Caco-2 (cell line): ENCODE data around the gene PATJ. TPM values are rescaled to one million over a fixed set of nuclear protein-coding genes. Genes with fewer than 3 reads are reported as not detected.
"Not testable (repeated sequence)": the region's sequence is repeated elsewhere in the genome, so short reads cannot be mapped to it uniquely, and the experiment has no call there.

Experiments
- BruUV-seq: library from RNA; stranded (reverse); fragments of 400-500 nt; replicated peaks from 2 replicates; lab custom pipeline; 2021; lab: Mats Ljungman, UMichigan
- CTCF ChIA-PET: fragments of 300-600 bp; sonication (Branson Sonifier 250); formaldehyde crosslinking; loops from one replicate; lab custom pipeline; 2022; ENCODE audit warnings: antibody characterized with exemption; lab: Charles Lee
- POLR2A ChIA-PET: fragments of 300-600 bp; sonication (Branson Sonifier 250); formaldehyde crosslinking; loops from one replicate; lab custom pipeline; 2022; ENCODE audit warnings: antibody characterized with exemption; lab: Charles Lee
- DNase-seq, 2 experiments: peaks; one replicate each; pipeline versions ENCODE4 v3.0.0 to v3.0.0-alpha.2; 2020 to 2022
- H3K27me3 ChIP-seq: replicated peaks from 2 replicates; pipeline ENCODE4 v1.6.0; 2011; ENCODE audit warnings: low read length; ENCODE audit not compliant: control insufficient read depth, insufficient read depth
- H3K36me3 ChIP-seq: 2 replicates; pipeline ENCODE4 v1.5.1; 2011; ENCODE audit warnings: low read length; ENCODE audit not compliant: control insufficient read depth, insufficient read depth
- H3K4me1 ChIP-seq: fragments of 250-450 bp; sonication (Bioruptor Pico); 2 replicates; pipeline ENCODE4 v1.5.1; 2020; ENCODE audit warnings: mild to moderate bottlenecking
- H3K4me3 ChIP-seq: 2 replicates; pipeline ENCODE4 v1.5.1; 2011; ENCODE audit warnings: low read depth, mild to moderate bottlenecking, control low read depth, low read length
- H3K9me3 ChIP-seq: fragments of 250-450 bp; sonication (Bioruptor Pico); 2 replicates; pipeline ENCODE4 v1.5.1; 2020; ENCODE audit warnings: mild to moderate bottlenecking, moderate library complexity
- H3K27ac Mint-ChIP-seq: one replicate; pipeline ENCODE4 v1.8.0; 2022; ENCODE audit warnings: mixed read lengths; ENCODE audit not compliant: unreplicated experiment
- H3K27me3 Mint-ChIP-seq: one replicate; pipeline ENCODE4 v1.8.0; 2022; ENCODE audit warnings: mixed read lengths; ENCODE audit not compliant: insufficient read depth, unreplicated experiment
- H3K36me3 Mint-ChIP-seq: one replicate; pipeline ENCODE4 v1.8.0; 2022; ENCODE audit warnings: mild to moderate bottlenecking, mixed read lengths; ENCODE audit not compliant: insufficient read depth, unreplicated experiment
- H3K4me1 Mint-ChIP-seq: one replicate; pipeline ENCODE4 v1.8.0; 2022; ENCODE audit warnings: low read depth, mixed read lengths; ENCODE audit not compliant: unreplicated experiment
- H3K4me3 Mint-ChIP-seq: one replicate; pipeline ENCODE4 v1.8.0; 2022; ENCODE audit warnings: mild to moderate bottlenecking, moderate library complexity, mixed read lengths; ENCODE audit not compliant: unreplicated experiment
- H3K9me3 Mint-ChIP-seq: one replicate; pipeline ENCODE4 v1.8.0; 2022; ENCODE audit warnings: mixed read lengths; ENCODE audit not compliant: unreplicated experiment
- intact Hi-C: fragments of 100-400 bp; cut with micrococcal nuclease; formaldehyde crosslinking; loops from one replicate; pipeline ENCODE4 v1.10.0; 2022; ENCODE audit not compliant: unreplicated experiment
- total RNA-seq: library from RNA; stranded (reverse); gene quantifications from 2 replicates; pipeline ENCODE4 v1.2.3, GENCODE V29; 2022
- TF ChIP-seq, protein P1 (sequence below), 2 experiments: fragments of 200-600 bp in 1 of 2; IDR thresholded peaks; 1 replicate in 1 of 2; 2 replicates in 1 of 2; pipeline versions ENCODE4 v1.5.1 to v1.8.0; 2011 to 2022; ENCODE audit warnings: antibody characterized with exemption in 1 of 2, control low read depth in 1 of 2, inconsistent platforms in 1 of 2, low read depth in 1 of 2, low read length in 1 of 2, mild to moderate bottlenecking in 1 of 2, moderate library complexity in 1 of 2; ENCODE audit not compliant: insufficient read depth in 1 of 2, severe bottlenecking in 1 of 2, unreplicated experiment in 1 of 2

The PATJ gene
- total RNA-seq, 1 experiment from 2014 or later, result 31.6 TPM

DNA sequence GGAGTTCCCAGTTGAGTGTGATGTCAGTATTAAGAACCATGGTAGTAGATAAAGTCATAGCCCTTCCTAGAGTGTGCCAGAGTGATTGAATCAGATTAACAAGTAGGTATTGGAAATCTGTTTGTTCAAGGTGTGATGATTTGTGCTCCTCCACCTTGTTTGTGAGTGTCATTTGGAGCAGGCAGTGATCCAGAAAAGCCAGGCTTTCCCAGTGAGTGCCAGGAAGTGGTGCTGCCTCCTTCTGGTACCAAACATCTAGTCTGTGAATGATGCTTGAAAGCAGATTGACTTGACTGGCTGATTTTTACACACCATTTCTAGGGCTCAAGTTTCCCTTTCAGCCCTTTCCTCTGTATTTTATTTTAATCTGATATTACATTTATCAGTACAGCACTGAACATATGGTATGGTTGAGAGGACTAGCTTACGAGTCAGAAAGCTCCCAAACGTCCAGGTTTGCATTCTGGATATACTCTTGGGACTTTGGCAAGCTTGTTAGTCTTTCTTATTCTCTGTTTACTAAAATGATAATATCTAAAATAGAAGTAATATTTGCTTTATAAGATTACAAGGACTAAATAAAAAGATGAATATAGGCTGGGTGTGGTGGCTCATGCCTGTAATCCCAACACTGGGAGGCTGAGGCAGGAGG is 100.7 kb downstream of the PATJ start:
- no TSS peak for BruUV-seq
- peaks cover 20% of the 10 kb centered on the region for H3K36me3 Mint-ChIP-seq
- H3K9me3 Mint-ChIP-seq, result no peaks in the 10 kb centered on the region
- ChIA-PET CTCF (interaction anchor here (0.7 kb wide), 1 partner anchor 391 kb away, joined by 3 read pairs; no protein-coding TSS in a partner anchor), POLR2A (no interaction called here)
- Histone ChIP-seq H3K27me3 (no peaks in the 10 kb centered on the region), H3K36me3 (no peaks in the 10 kb centered on the region), H3K9me3 (no peaks in the 10 kb centered on the region), H3K4me1 (no peaks in the 10 kb centered on the region), H3K4me3 (no peak overlapping the region)
- peaks cover 13% of the 10 kb centered on the region for H3K4me1 Mint-ChIP-seq
- intact Hi-C loops, result no loop called here
- no peak overlapping the region for H3K27ac Mint-ChIP-seq
- H3K27me3 Mint-ChIP-seq, result no peaks in the 10 kb centered on the region
- no peak overlapping the region for H3K4me3 Mint-ChIP-seq
- TF ChIP-seq, protein P1, sequence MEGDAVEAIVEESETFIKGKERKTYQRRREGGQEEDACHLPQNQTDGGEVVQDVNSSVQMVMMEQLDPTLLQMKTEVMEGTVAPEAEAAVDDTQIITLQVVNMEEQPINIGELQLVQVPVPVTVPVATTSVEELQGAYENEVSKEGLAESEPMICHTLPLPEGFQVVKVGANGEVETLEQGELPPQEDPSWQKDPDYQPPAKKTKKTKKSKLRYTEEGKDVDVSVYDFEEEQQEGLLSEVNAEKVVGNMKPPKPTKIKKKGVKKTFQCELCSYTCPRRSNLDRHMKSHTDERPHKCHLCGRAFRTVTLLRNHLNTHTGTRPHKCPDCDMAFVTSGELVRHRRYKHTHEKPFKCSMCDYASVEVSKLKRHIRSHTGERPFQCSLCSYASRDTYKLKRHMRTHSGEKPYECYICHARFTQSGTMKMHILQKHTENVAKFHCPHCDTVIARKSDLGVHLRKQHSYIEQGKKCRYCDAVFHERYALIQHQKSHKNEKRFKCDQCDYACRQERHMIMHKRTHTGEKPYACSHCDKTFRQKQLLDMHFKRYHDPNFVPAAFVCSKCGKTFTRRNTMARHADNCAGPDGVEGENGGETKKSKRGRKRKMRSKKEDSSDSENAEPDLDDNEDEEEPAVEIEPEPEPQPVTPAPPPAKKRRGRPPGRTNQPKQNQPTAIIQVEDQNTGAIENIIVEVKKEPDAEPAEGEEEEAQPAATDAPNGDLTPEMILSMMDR (IDR thresholded peaks at IDR 0.05; ENCODE audit: insufficient read depth in 1 of 2, low read depth in 1 of 2, low read length in 1 of 2, severe bottlenecking in 1 of 2, unreplicated experiment in 1 of 2), result no peak
- DNase-seq, result peak in 1 of 2 experiments; percentile 8

DNA sequence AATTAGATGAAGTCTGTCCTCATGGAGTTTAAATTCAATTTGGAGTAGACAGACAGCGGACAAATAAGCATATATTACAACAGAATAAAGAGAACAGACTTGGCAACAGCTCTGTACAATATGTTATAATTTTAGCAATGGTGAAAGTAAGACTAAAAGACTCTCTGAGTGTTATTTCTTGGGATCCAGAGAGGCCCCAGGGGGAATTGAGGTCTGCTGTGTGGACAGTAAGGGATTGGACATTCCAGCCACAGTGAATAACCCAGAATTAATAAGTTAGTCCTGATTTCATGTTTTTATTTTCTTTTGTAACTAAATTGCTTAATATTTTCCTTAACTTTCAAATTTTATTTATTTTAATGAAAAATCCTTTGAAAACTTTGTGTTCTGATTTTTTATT is 101.7 kb downstream of the PATJ start:
- no peaks in the 10 kb centered on the region for H3K9me3 Mint-ChIP-seq
- no peaks in the 10 kb centered on the region for H3K9me3 ChIP-seq
- CTCF ChIA-PET, result no interaction called here
- POLR2A ChIA-PET, result no interaction called here
- DNase-seq, result no peak
- TF ChIP-seq, protein P1 (IDR thresholded peaks at IDR 0.05; ENCODE audit: insufficient read depth in 1 of 2, low read depth in 1 of 2, low read length in 1 of 2, severe bottlenecking in 1 of 2, unreplicated experiment in 1 of 2), result no peak
- intact Hi-C loops, result no loop called here
- no peaks in the 10 kb centered on the region for H3K27me3 ChIP-seq
- peaks cover 24% of the 10 kb centered on the region for H3K36me3 Mint-ChIP-seq
- H3K27me3 Mint-ChIP-seq, result no peaks in the 10 kb centered on the region
- H3K4me1 ChIP-seq, result no peaks in the 10 kb centered on the region
- peaks cover 13% of the 10 kb centered on the region for H3K4me1 Mint-ChIP-seq
- BruUV-seq, result no TSS peak
- H3K36me3 ChIP-seq, result no peaks in the 10 kb centered on the region
- H3K4me3 Mint-ChIP-seq, result no peak overlapping the region
- H3K27ac Mint-ChIP-seq, result no peak overlapping the region
- H3K4me3 ChIP-seq, result no peak overlapping the region

DNA sequence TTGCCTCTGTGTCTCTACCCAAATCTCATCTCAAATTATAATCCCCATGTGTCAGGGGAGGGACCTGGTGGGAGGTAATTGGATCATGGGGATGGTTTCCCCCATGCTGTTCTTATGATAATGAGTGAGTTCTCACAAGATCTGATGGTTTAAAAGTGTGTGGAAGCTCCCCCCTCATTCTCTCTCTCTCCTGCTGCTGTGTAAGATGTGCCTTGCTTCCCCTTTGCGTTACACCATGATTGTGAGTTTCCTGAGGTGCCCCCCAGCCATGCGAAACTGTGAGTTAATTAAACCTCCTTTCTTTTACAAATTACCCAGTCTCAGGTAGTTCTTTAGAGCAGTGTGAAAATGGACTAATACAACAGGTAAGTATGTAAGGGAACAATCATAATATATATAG is 102.4 kb downstream of the PATJ start:
- intact Hi-C loops, H3K36me3 ChIP-seq: not testable (repeated sequence)

More for the DNA sequence above, 102.4 kb downstream of the PATJ start:
- Mint-ChIP-seq H3K36me3 (peaks cover 21% of the 10 kb centered on the region), H3K4me1 (peaks cover 13% of the 10 kb centered on the region)
- H3K9me3 Mint-ChIP-seq, POLR2A ChIA-PET, H3K4me1 ChIP-seq, H3K27me3 ChIP-seq, H3K27me3 Mint-ChIP-seq, H3K4me3 Mint-ChIP-seq, H3K27ac Mint-ChIP-seq, DNase-seq, H3K4me3 ChIP-seq, CTCF ChIA-PET, H3K9me3 ChIP-seq, BruUV-seq: not testable (repeated sequence)
